HG02759 (cell line): ENCODE measurements around the gene TMC1.

ENCODE experiments used
- ATAC-seq: cut with Tn5 transposase; IDR thresholded peaks from one replicate; pipeline ENCODE4 v1.9.1; 2021; ENCODE audit warnings: mild to moderate bottlenecking, moderate library complexity; ENCODE audit not compliant: unreplicated experiment

TMC1 gene

DNA sequence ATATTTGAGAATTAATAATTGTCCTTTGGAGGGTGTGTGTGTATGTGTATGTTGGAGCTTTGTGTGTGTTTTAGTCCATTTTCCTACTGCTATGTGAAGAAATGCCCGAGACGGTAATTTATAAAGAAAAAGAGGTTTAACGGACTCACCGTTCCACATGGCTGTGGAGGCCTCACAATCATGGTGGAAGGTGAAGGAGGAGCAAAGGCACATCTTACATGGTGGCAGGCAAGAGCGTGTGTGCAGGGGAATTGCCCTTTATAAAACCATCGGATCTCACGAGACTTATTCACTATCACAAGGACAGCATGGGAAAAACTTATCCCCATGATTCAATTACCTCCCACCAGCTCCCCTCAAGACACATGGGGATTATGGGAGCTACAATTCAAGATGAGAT lies 44.1 kb downstream of the TMC1 start:
- ATAC-seq: no peak

GRCh38 chr9:72574156-72574810 lies 52.9 kb downstream of the TMC1 start:
- ATAC-seq: no peak

DNA sequence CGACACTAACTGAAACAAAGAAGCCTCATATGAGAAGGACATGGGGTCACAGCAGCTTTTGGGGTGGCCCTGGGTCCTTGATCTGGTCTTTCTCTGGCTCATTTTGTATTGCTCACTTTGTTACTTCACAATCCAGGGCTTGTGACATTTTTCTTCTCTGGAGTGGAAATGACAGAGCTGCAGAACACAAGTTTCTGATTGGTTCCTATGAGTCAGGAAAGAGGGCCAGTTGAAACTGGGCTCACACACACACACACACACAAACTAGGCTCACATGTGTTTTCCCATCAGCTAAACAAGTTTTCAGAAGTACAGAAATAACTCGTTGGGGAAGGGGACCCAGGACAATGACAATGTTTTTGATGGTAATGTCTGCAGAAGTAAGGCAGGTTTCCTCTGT lies 54.3 kb downstream of the TMC1 start:
- no peak for ATAC-seq

GRCh38 chr9:72576087-72576486 lies 54.7 kb downstream of the TMC1 start:
- no peak for ATAC-seq

DNA sequence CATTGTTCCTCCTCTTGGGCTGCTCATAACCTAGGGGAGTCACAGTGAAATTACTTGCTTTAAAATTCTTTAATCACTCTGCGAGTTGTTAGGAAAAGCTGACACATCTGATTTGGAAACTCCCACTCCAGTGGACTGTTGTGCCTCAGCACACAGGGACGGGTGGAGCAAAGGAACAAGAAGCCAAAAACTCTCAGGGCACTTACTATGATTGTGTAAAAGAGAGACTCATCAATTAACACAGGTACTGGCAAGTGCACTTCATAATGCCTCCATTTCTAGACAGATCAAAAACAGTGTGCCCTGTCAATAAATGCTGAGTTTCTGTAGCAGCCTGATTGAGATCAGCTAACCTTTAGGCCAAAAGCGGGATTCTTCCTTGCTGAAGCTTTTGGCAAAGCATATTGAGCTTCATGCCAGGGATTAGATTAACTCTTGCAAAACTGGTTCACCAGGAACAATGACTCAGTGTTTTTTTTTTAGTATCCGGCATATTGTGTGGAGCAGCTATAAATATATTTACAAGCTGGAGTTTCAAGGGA lies 55.9 kb downstream of the TMC1 start:
- no peak for ATAC-seq

- no peak for ATAC-seq
These were observed 57.8 kb downstream of the TMC1 start for GRCh38 chr9:72579190-72579589.

GRCh38 chr9:72579880-72580550 lies 58.6 kb downstream of the TMC1 start:
- no peak for ATAC-seq

DNA sequence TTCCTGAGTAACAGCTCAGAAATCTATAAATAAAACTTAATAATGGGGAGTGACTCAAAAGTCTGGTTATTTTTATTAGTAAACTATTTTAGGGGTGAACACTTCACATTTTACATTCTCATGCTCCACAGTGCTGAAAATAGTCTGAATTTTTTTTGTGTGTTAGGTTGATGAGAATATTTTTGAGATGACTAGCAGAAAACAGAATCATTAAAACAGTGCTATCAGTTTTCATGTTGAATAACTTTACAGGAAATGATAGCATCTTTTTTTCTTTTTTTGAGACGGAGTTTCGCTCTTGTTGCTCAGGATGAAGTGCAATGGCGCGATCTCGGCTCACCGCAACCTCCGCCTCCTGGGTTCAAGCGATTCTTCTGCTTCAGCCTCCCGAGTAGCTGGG lies 60.3 kb downstream of the TMC1 start:
- no peak for ATAC-seq

- ATAC-seq: no peak
These were observed 62.0 kb downstream of the TMC1 start for GRCh38 chr9:72583370-72583769.

DNA sequence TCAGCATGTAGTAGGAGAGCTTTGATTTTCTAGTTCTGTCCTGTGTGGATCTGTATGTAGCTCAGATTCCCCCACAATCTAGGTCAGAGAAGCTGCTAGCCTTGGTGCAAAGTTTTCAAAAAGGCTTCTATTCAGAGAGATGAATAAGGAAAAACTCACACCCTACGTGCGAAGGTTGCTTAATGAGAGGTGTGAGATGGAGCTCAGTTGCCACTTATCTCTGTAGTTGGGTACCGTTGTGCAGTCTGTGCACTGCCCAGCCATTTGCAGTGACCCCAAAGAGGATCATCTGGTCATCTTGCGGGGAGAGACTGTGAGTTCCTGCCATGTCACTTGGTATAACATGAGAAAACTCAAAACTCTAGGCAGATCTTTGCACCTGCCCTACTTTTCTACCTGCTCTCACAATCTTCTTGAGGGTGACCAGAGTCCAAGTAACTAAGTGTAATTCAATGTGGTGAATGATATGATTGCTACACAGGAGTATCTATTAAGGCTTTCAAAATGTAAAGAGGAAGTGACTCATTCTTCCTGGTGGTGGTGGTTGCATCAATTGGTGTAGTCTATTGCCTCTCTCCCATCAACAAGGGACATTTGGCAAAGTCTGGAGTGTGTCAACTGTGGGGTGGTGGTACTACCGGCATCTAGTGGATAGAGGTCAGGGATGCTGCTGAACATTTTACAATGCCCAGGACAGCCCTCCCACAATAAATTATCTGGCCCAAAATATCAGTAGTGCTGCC lies 65.2 kb downstream of the TMC1 start:
- peak; percentile 77 for ATAC-seq

- no peak for ATAC-seq
These were observed 66.9 kb downstream of the TMC1 start for GRCh38 chr9:72588336-72588735.

- ATAC-seq: no peak
These were observed 68.5 kb downstream of the TMC1 start for GRCh38 chr9:72589667-72590521.

- ATAC-seq: no peak
These were observed 69.4 kb downstream of the TMC1 start for GRCh38 chr9:72590824-72591223.

DNA sequence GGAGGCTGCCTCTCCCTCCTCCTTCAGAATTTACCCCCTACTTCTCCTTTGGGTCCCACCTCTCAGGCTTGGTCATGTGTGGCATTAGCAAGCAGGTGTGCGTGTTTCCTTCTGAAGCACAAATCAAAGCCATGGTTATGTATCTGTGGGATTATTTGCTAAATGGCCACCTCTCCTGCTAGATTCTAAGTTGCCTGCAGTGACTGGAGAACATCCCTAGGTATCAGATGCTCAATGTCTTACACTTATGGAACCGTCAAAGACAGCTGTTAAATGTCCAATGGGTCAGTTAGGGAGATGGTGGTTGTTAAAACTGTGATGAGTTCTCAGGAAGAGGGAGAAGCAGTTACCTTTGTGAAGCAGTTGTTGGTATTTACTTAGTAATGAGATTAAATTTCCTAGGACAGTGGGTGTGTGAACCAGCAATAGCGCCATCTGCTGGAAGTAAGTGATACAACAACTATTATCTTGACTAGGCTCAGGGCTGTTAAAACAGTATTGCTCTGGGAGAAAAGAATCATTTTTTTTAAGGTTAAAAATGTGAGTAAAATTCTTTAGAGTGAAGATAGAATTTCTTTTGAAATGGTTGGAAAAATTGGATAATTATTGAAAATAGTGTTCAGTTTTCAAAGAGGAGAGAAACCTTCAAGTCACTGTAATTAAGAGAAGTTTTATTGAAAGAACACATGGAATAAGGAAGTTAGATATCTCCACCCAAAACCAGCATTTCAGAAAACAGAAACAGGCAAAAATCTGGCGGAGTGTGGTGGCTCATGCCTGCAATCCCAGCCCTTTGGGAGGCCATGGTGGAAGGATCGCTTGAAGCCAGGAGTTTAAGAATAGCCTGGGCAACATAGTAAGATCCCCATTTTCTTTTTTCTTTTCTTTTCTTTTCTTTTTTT lies 71.3 kb downstream of the TMC1 start:
- peak; percentile 84 for ATAC-seq

GRCh38 chr9:72596451-72597180 lies 75.2 kb downstream of the TMC1 start:
- ATAC-seq: no peak

GRCh38 chr9:72597181-72597517 lies 75.7 kb downstream of the TMC1 start:
- ATAC-seq: no peak

DNA sequence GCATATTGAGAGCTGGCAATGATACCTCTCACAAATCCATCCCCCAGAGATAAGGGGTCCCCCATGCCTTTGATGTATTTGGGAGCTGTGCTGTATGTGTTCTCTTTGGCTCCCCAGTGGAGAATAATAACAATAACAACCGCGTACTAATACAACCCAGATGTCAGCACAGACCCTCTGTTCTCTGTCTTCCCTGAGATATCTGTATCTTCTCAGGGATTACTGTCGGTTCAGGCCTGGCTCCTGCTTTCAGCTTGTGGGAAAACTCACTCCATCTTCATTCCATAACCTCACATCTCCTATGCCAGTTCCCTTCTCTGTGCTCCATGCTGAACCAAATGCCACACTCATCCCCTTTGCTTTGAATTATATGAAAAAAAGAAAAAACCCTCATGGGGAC lies 76.2 kb downstream of the TMC1 start:
- ATAC-seq: no peak

GRCh38 chr9:72598639-72599038 lies 77.2 kb downstream of the TMC1 start:
- no peak for ATAC-seq

GRCh38 chr9:72599874-72600534 lies 78.6 kb downstream of the TMC1 start:
- ATAC-seq: no peak
